K562 (cell line): Measurements from ENCODE around the gene RMI1. TPM values are rescaled to one million over a fixed set of nuclear protein-coding genes. Genes with fewer than 3 reads are reported as not detected.

ENCODE experiments used
- ATAC-seq: fragments of 200-7000 bp; cut with Tn5 transposase; 3 replicates; pipeline ENCODE4 v1.9.1; 2020; ENCODE audit warnings: moderate library complexity
- BruUV-seq: library from RNA; stranded (reverse); fragments of 400-500 nt; replicated peaks from 2 replicates; lab custom pipeline; 2021; lab: Mats Ljungman, UMichigan
- CTCF ChIA-PET: fragments of 300-600 bp; formaldehyde crosslinking; extraction: SDS; loops from one replicate; lab custom pipeline; 2021; ENCODE audit warnings: low intra/inter-chr PET ratio; lab: Yijun Ruan, JAX
- POLR2A ChIA-PET: fragments of 300-600, 350-650 bp; sonication (Branson Sonifier 250); formaldehyde crosslinking; extraction: SDS; loops from one replicate; lab custom pipeline; 2021; ENCODE audit warnings: antibody characterized with exemption, inconsistent platforms; lab: Yijun Ruan, JAX
- DNase-seq, 4 experiments: peaks; one replicate each; pipeline versions ENCODE4 v3.0.0 to v3.0.0-alpha.2; 2011 to 2018; ENCODE audit warnings: low spot score in 3 of 4, mixed read lengths in 3 of 4; ENCODE audit errors: extremely low read depth in 1 of 4
- FAIRE-seq: peaks from 2 replicates; lab custom pipeline; 2011; peaks lifted over from hg19 to GRCh38; lab: Jason Lieb, UNC
- H2AFZ ChIP-seq: 2 replicates; pipeline ENCODE4 v1.6.0; 2011; ENCODE audit warnings: low read depth, low read length, control low read depth, inconsistent platforms
- H3K27ac ChIP-seq: fragments of 200-600 bp; 3 replicates; pipeline ENCODE4 v1.8.0; 2011; ENCODE audit warnings: low read depth, mild to moderate bottlenecking, control low read depth, inconsistent platforms, low read length, moderate library complexity, mixed read lengths; ENCODE audit errors: extremely low read depth
- H3K27me3 ChIP-seq, 2 experiments: fragments of 300-600 bp in 1 of 2; 2 replicates in 1 of 2; 3 replicates in 1 of 2; pipeline versions ENCODE4 v1.6.0 to v1.8.0; 2011; ENCODE audit warnings: inconsistent platforms in 2 of 2, low read length in 2 of 2, mild to moderate bottlenecking in 1 of 2, mixed read lengths in 1 of 2, moderate library complexity in 1 of 2; ENCODE audit not compliant: control insufficient read depth in 2 of 2, insufficient read depth in 2 of 2
- H3K36me3 ChIP-seq: fragments of 300-600 bp; 3 replicates; pipeline ENCODE4 v1.8.0; 2011; ENCODE audit warnings: mild to moderate bottlenecking, low read length, inconsistent platforms; ENCODE audit not compliant: control insufficient read depth, insufficient read depth
- H3K4me1 ChIP-seq, 2 experiments: fragments of 200-600 bp in 1 of 2; replicated peaks in 1 of 2; 2 replicates in 1 of 2; 3 replicates in 1 of 2; pipeline versions ENCODE4 v1.5.1 to v1.8.0; 2011; ENCODE audit warnings: inconsistent platforms in 2 of 2, low read length in 2 of 2, mild to moderate bottlenecking in 1 of 2, mixed read lengths in 1 of 2, moderate library complexity in 1 of 2; ENCODE audit not compliant: control insufficient read depth in 2 of 2, insufficient read depth in 2 of 2
- H3K4me2 ChIP-seq: 2 replicates; pipeline ENCODE4 v1.6.1; 2011; ENCODE audit warnings: low read length, control low read depth, inconsistent platforms, mixed read lengths; ENCODE audit not compliant: insufficient read depth
- H3K4me3 ChIP-seq: fragments of 200-600 bp; sonication (generic), shearing (Covaris generic); 2 replicates; pipeline ENCODE4 v1.5.1; 2016; ENCODE audit warnings: control low read depth, inconsistent platforms
- H3K79me2 ChIP-seq: fragments of 200-600 bp; 3 replicates; pipeline ENCODE4 v1.8.0; 2011; ENCODE audit warnings: low read length, inconsistent platforms; ENCODE audit not compliant: control insufficient read depth, insufficient read depth
- H3K9ac ChIP-seq, 2 experiments: 2 replicates each; pipeline versions ENCODE4 v1.6.0 to v1.6.1; 2011; ENCODE audit warnings: low read depth in 2 of 2, low read length in 2 of 2, control low read depth in 1 of 2, inconsistent platforms in 1 of 2, mild to moderate bottlenecking in 1 of 2, mixed read lengths in 1 of 2; ENCODE audit not compliant: insufficient read depth in 1 of 2
- H3K9me1 ChIP-seq: one replicate; pipeline ENCODE4 v1.6.0; 2011; ENCODE audit warnings: inconsistent platforms, mild to moderate bottlenecking, low read length, moderate library complexity; ENCODE audit not compliant: control insufficient read depth, insufficient read depth
- H3K9me3 ChIP-seq: replicated peaks from 2 replicates; pipeline ENCODE4 v1.5.1; 2011; ENCODE audit warnings: low read depth, low read length, inconsistent platforms; ENCODE audit not compliant: control insufficient read depth, insufficient read depth
- H4K20me1 ChIP-seq: replicated peaks from 2 replicates; pipeline ENCODE4 v1.6.1; 2011; ENCODE audit warnings: low read length, inconsistent platforms, mixed read lengths; ENCODE audit not compliant: control insufficient read depth, insufficient read depth
- MEF2D ChIP-seq: conservative IDR thresholded peaks from 2 replicates; pipeline ENCODE4 v1.6.1; 2016; ENCODE audit warnings: low read depth, missing genetic modification characterization, missing compliant biosample characterization
- PRPF4 ChIP-seq: fragments of 200-400 bp; formaldehyde crosslinking; IDR thresholded peaks from one replicate; pipeline ENCODE4 v1.6.1; 2017; ENCODE audit warnings: low read length, low read depth, mild to moderate bottlenecking; ENCODE audit not compliant: insufficient read depth, poor library complexity, severe bottlenecking
- TEAD1 ChIP-seq, 2 experiments: fragments of 450-650 bp in 1 of 2; sonication (generic) in 1 of 2; formaldehyde crosslinking; IDR thresholded peaks; 2 replicates each; pipeline versions ENCODE4 v1.4.0 to v1.8.0; 2020 to 2022; ENCODE audit warnings: mild to moderate bottlenecking in 2 of 2, missing genetic modification reagents in 1 of 2
- XRCC4 ChIP-seq: IDR thresholded peaks from one replicate; pipeline ENCODE4 v1.6.1; 2011; ENCODE audit not compliant: insufficient read depth, insufficient read length; ENCODE audit errors: extremely low read depth
- ZZZ3 ChIP-seq: fragments of 450-650 bp; IDR thresholded peaks from 2 replicates; pipeline ENCODE4 v1.6.1; 2016; ENCODE audit warnings: antibody characterized with exemption, mild to moderate bottlenecking, moderate library complexity
- WGBS: fragments of 100-300 bp; shearing (Covaris generic); methylation state at CpG from one replicate; pipeline ENCODE4 v1.1.6; 2016; ENCODE audit warnings: low coverage, mixed read lengths; ENCODE audit not compliant: insufficient coverage; ENCODE audit errors: missing lambda C conversion rate; 5-methylcytosine and 5-hydroxymethylcytosine counted together
- in situ Hi-C: fragments of 300-500 bp; cut with MboI; formaldehyde crosslinking; loops from 4 replicates; pipeline ENCODE4 v1.15.0; 2018; ENCODE audit warnings: inconsistent platforms, mixed read lengths
- intact Hi-C: fragments of 100-400 bp; cut with micrococcal nuclease; formaldehyde crosslinking; loops from 2 replicates; pipeline ENCODE4 v1.14.2; 2022
- polyA plus RNA-seq, 8 experiments: library from polyadenylated mRNA; depleted of rRNA in 4 of 8; stranded (reverse) in 5 of 8; unstranded in 3 of 8; fragments of >200 nt; fragmentation: Nextera tagmentation in 2 of 8; fragmentation: Illumina TruSeq in 1 of 8; extraction: Ambion mirVana in 2 of 8; extraction: Trizol in 1 of 8; gene quantifications; 2 replicates each; pipeline versions ENCODE4 v1.2.1 to v1.2.3, GENCODE V29; 2011 to 2014; ENCODE audit warnings: inconsistent platforms in 1 of 8, missing spikeins in 1 of 8
- total RNA-seq, 7 experiments: library from RNA; depleted of rRNA in 6 of 7; stranded (reverse); fragments of >200 nt in 6 of 7; fragmentation: Illumina TruSeq in 2 of 7; extraction: Trizol in 2 of 7; gene quantifications; 2 replicates each; pipeline versions ENCODE4 v1.2.1 to v1.2.3, GENCODE V29; 2011 to 2021; ENCODE audit warnings: low replicate concordance in 1 of 7
- TF ChIP-seq, protein P1 (sequence below): fragments of 250-450 bp; sonication (Bioruptor Pico); IDR thresholded peaks from 2 replicates; pipeline ENCODE4 v1.5.0; 2022; ENCODE audit warnings: mild to moderate bottlenecking
- TF ChIP-seq, protein P2 (sequence below): IDR thresholded peaks from 3 replicates; pipeline ENCODE4 v1.6.1; 2011; ENCODE audit warnings: borderline replicate concordance, mild to moderate bottlenecking, moderate library complexity; ENCODE audit not compliant: insufficient read length; ENCODE audit errors: extremely low read depth

Gene RMI1
- total and polyA plus RNA-seq, 9 of the 15 experiments (the other 6 are each of a cell fraction or from before 2014, with no cell fraction given), result 3.0 to 17.4 (median 10.6) TPM

DNA sequence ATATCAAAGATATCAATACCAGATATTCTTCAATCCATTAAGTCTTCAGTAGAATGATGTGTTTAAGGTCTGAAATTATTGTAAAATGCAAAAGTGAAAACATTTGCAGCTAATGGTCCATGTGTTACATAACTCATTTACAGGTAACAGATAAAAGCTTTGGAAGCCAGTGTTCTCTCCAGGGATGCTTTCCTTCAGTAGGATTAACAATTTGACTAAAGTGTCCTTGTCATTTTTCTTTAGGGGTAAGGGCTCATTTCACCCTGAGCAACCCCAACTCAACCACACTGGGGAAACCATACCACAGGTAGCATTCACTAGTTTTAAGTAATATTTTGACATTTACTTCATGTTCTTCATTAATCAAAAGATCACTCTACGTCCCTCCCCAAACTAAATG is 13.5 kb upstream of the RMI1 start (continued):
- TF ChIP-seq, protein P1, sequence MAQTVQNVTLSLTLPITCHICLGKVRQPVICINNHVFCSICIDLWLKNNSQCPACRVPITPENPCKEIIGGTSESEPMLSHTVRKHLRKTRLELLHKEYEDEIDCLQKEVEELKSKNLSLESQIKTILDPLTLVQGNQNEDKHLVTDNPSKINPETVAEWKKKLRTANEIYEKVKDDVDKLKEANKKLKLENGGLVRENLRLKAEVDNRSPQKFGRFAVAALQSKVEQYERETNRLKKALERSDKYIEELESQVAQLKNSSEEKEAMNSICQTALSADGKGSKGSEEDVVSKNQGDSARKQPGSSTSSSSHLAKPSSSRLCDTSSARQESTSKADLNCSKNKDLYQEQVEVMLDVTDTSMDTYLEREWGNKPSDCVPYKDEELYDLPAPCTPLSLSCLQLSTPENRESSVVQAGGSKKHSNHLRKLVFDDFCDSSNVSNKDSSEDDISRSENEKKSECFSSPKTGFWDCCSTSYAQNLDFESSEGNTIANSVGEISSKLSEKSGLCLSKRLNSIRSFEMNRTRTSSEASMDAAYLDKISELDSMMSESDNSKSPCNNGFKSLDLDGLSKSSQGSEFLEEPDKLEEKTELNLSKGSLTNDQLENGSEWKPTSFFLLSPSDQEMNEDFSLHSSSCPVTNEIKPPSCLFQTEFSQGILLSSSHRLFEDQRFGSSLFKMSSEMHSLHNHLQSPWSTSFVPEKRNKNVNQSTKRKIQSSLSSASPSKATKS (CRISPR knock-in tag), result no peak
- no peak for TF ChIP-seq TEAD1 (CRISPR knock-in tag; IDR thresholded peaks at IDR 0.05)

DNA sequence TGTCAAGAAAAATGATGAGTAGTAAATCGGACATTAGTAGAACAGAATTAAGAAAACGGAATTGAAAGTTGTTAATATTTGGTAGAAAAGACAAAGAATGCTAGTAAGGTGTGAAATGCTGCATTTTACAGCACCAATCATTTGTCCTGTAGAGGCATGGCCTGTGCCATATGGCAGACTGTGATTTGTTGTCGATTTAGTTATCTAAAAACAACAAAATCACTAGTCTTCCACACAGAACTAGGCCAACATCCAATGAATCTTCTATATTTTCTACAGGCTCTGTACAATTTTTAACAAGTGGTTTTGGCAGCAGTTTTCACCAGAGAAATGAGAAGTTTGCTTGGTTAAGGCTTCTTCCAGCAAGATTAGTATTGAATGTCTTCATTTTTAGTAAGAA is 11.0 kb upstream of the RMI1 start:
- FAIRE-seq (no peak), ATAC-seq (no peak), DNase-seq (no peak)
- 71% methylated on average over 3 of the region's 3 CpGs for WGBS
- peaks cover 27% of the 10 kb centered on the region for H3K79me2 ChIP-seq
- no peak overlapping the region for H3K4me2 ChIP-seq
- H3K9me3 ChIP-seq, result no peaks in the 10 kb centered on the region
- CTCF ChIA-PET, result no interaction called here
- TF ChIP-seq XRCC4, result no peak
- TF ChIP-seq, protein P1 (CRISPR knock-in tag), result no peak
- TF ChIP-seq MEF2D (tag), result no peak
- TF ChIP-seq, protein P2, sequence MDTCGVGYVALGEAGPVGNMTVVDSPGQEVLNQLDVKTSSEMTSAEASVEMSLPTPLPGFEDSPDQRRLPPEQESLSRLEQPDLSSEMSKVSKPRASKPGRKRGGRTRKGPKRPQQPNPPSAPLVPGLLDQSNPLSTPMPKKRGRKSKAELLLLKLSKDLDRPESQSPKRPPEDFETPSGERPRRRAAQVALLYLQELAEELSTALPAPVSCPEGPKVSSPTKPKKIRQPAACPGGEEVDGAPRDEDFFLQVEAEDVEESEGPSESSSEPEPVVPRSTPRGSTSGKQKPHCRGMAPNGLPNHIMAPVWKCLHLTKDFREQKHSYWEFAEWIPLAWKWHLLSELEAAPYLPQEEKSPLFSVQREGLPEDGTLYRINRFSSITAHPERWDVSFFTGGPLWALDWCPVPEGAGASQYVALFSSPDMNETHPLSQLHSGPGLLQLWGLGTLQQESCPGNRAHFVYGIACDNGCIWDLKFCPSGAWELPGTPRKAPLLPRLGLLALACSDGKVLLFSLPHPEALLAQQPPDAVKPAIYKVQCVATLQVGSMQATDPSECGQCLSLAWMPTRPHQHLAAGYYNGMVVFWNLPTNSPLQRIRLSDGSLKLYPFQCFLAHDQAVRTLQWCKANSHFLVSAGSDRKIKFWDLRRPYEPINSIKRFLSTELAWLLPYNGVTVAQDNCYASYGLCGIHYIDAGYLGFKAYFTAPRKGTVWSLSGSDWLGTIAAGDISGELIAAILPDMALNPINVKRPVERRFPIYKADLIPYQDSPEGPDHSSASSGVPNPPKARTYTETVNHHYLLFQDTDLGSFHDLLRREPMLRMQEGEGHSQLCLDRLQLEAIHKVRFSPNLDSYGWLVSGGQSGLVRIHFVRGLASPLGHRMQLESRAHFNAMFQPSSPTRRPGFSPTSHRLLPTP, result no peak
- no peak for TF ChIP-seq ZZZ3
- no peak for TF ChIP-seq PRPF4
- no peaks in the 10 kb centered on the region for H3K9me1 ChIP-seq
- no peaks in the 10 kb centered on the region for H3K27me3 ChIP-seq
- intact Hi-C loops (no loop called here), in situ Hi-C loops (no loop called here)
- no TSS peak for BruUV-seq
- POLR2A ChIA-PET, result interaction anchor here (1.0 kb wide), 1 partner anchor 11 kb away, joined by 3 read pairs; the partner anchor contains the start of gene RMI1
- no peak overlapping the region for H2AFZ ChIP-seq
- no peak overlapping the region for H3K27ac ChIP-seq
- H3K4me3 ChIP-seq, result no peak overlapping the region
- H4K20me1 ChIP-seq, result 0 out of 2 replicates have a peak, but pooled peaks cover 4% of the 10 kb centered on the region
- peaks cover 78% of the 10 kb centered on the region for H3K36me3 ChIP-seq
- no peaks in the 10 kb centered on the region; a peak in 2 of 5 replicates for H3K4me1 ChIP-seq
- no peak overlapping the region for H3K9ac ChIP-seq
